HepG2 (cell line): ENCODE results near the gene RGS10. TPM values are rescaled to one million over a fixed set of nuclear protein-coding genes. Genes with fewer than 3 reads are reported as not detected.

Experiments used
- ATAC-seq: fragments of 200-7000 bp; cut with Tn5 transposase; 3 replicates; pipeline ENCODE4 v1.9.1; 2020; ENCODE audit warnings: mild to moderate bottlenecking, moderate library complexity
- BruUV-seq: library from RNA; stranded (reverse); fragments of 400-500 nt; replicated peaks from 2 replicates; lab custom pipeline; 2021; lab: Mats Ljungman, UMichigan
- CTCF ChIA-PET: fragments of 300-600 bp; formaldehyde crosslinking; extraction: SDS; loops from one replicate; lab custom pipeline; 2021; ENCODE audit warnings: low total read pairs, inconsistent platforms, low intra/inter-chr PET ratio; lab: Yijun Ruan, JAX
- POLR2A ChIA-PET: fragments of 350-600 bp; sonication (Branson Sonifier 250); formaldehyde crosslinking; loops from one replicate; lab custom pipeline; 2020; ENCODE audit warnings: antibody characterized with exemption, inconsistent platforms; lab: Yijun Ruan, JAX
- DNase-seq: peaks from one replicate; pipeline ENCODE4 v3.0.0-alpha.2; 2015; ENCODE audit warnings: low spot score
- FAIRE-seq: peaks from 3 replicates; lab custom pipeline; 2011; peaks lifted over from hg19 to GRCh38; lab: Jason Lieb, UNC
- H2AFZ ChIP-seq: one replicate; pipeline ENCODE4 v1.6.1; 2011; ENCODE audit warnings: low read length, inconsistent platforms
- H3K27ac ChIP-seq: fragments of 300-600 bp; 3 replicates; pipeline ENCODE4 v1.8.0; 2011; ENCODE audit warnings: mixed run types, mild to moderate bottlenecking, mixed read lengths, low read length, inconsistent platforms; ENCODE audit not compliant: insufficient read depth; ENCODE audit errors: extremely low read length
- H3K27me3 ChIP-seq, 2 experiments: fragments of 200-600 bp in 1 of 2; 2 replicates in 1 of 2; 3 replicates in 1 of 2; pipeline versions ENCODE4 v1.6.0 to v1.8.0; 2011; ENCODE audit warnings: low read length in 2 of 2, mild to moderate bottlenecking in 2 of 2, moderate library complexity in 2 of 2, inconsistent platforms in 1 of 2; ENCODE audit not compliant: insufficient read depth in 2 of 2, control insufficient read depth in 1 of 2
- H3K36me3 ChIP-seq, 2 experiments: fragments of 200-600 bp in 1 of 2; replicated peaks in 1 of 2; 2 replicates in 1 of 2; 3 replicates in 1 of 2; pipeline versions ENCODE4 v1.5.1 to v1.8.0; 2011; ENCODE audit warnings: low read length in 2 of 2, inconsistent platforms in 1 of 2; ENCODE audit not compliant: insufficient read depth in 2 of 2, control insufficient read depth in 1 of 2
- H3K4me1 ChIP-seq: 2 replicates; pipeline ENCODE4 v1.5.1; 2012; ENCODE audit warnings: low read length, inconsistent platforms; ENCODE audit not compliant: insufficient read depth
- H3K4me2 ChIP-seq: 2 replicates; pipeline ENCODE4 v1.6.0; 2011; ENCODE audit warnings: low read depth, low read length, inconsistent platforms
- H3K4me3 ChIP-seq, 3 experiments: fragments of 200-600 bp in 1 of 3; sonication (generic), shearing (Covaris generic) in 1 of 3; replicated peaks in 1 of 3; 2 replicates each; pipeline ENCODE4 v1.5.1; 2011 to 2016; ENCODE audit warnings: low read length in 3 of 3, inconsistent platforms in 2 of 3, low read depth in 2 of 3, mild to moderate bottlenecking in 2 of 3, control low read depth in 1 of 3, mixed read lengths in 1 of 3; ENCODE audit not compliant: insufficient read depth in 1 of 3
- H3K79me2 ChIP-seq: one replicate; pipeline ENCODE4 v1.6.1; 2011; ENCODE audit warnings: low read length, inconsistent platforms; ENCODE audit not compliant: insufficient read depth
- H3K9ac ChIP-seq: 2 replicates; pipeline ENCODE4 v1.6.0; 2011; ENCODE audit warnings: mild to moderate bottlenecking, low read depth, low read length, inconsistent platforms; ENCODE audit not compliant: insufficient read depth
- H3K9me3 ChIP-seq: 2 replicates; pipeline ENCODE4 v1.5.1; 2012; ENCODE audit warnings: mild to moderate bottlenecking, low read length
- H4K20me1 ChIP-seq: 2 replicates; pipeline ENCODE4 v1.6.0; 2011; ENCODE audit warnings: inconsistent platforms, mild to moderate bottlenecking, low read length, moderate library complexity; ENCODE audit not compliant: insufficient read depth
- CREB1 ChIP-seq, 2 experiments: fragments of 450-650 bp in 1 of 2; IDR thresholded peaks; 2 replicates each; pipeline ENCODE4 v1.6.1; 2016 to 2017; ENCODE audit warnings: control low read depth in 1 of 2, mild to moderate bottlenecking in 1 of 2, missing compliant biosample characterization in 1 of 2, missing genetic modification characterization in 1 of 2
- HNF1A ChIP-seq, 2 experiments: sonication (generic) in 1 of 2; formaldehyde crosslinking in 1 of 2; IDR thresholded peaks; 2 replicates each; pipeline versions ENCODE4 v1.4.0 to v1.6.1; 2016 to 2020; ENCODE audit warnings: borderline replicate concordance in 1 of 2, low read depth in 1 of 2, mild to moderate bottlenecking in 1 of 2, missing genetic modification reagents in 1 of 2
- TRIM24 ChIP-seq: sonication (generic); formaldehyde crosslinking; IDR thresholded peaks from 2 replicates; pipeline ENCODE4 v1.8.0; 2022; ENCODE audit warnings: mild to moderate bottlenecking, missing genetic modification reagents
- ZNF180 ChIP-seq: sonication (generic); formaldehyde crosslinking; IDR thresholded peaks from 2 replicates; pipeline ENCODE4 v1.4.0; 2020; ENCODE audit warnings: low read depth, missing genetic modification reagents, borderline replicate concordance
- ZNF781 ChIP-seq: sonication (generic); formaldehyde crosslinking; IDR thresholded peaks from 2 replicates; pipeline ENCODE4 v1.5.1; 2020; ENCODE audit warnings: borderline replicate concordance, mild to moderate bottlenecking, missing genetic modification reagents; ENCODE audit errors: not compliant biosample characterization
- ZNF883 ChIP-seq: sonication (generic); formaldehyde crosslinking; IDR thresholded peaks from 2 replicates; pipeline ENCODE4 v1.5.1; 2020; ENCODE audit warnings: mild to moderate bottlenecking, missing genetic modification reagents; ENCODE audit errors: not compliant biosample characterization
- WGBS: methylation state at CpG from one replicate; pipeline ENCODE4 v1.1.6; 2017; ENCODE audit warnings: low lambda C conversion rate; 5-methylcytosine and 5-hydroxymethylcytosine counted together
- in situ Hi-C: cut with HindIII; loops from 2 replicates; pipeline ENCODE4 v1.10.0; 2017; ENCODE audit warnings: low pct_unique_long_range_greater_than_20kb; ENCODE audit not compliant: extremely low pct_ligation_motif_present
- intact Hi-C: fragments of 100-400 bp; cut with micrococcal nuclease; formaldehyde crosslinking; loops from one replicate; pipeline ENCODE4 v1.10.0; 2022; ENCODE audit not compliant: unreplicated experiment
- polyA plus RNA-seq, 8 experiments: library from polyadenylated mRNA; depleted of rRNA in 3 of 8; stranded (reverse) in 7 of 8; unstranded in 1 of 8; fragments of >200 nt; fragmentation: Illumina TruSeq in 4 of 8; extraction: Trizol in 4 of 8; gene quantifications; 2 replicates each; pipeline versions ENCODE4 v1.2.1 to v1.2.3, GENCODE V29; 2011 to 2016; ENCODE audit warnings: low read depth in 4 of 8, missing spikeins in 1 of 8, mixed read lengths in 1 of 8; ENCODE audit not compliant: insufficient read depth in 1 of 8
- total RNA-seq, 5 experiments: library from RNA; depleted of rRNA; stranded (reverse); fragments of >200 nt; fragmentation: Illumina TruSeq; extraction: Trizol; gene quantifications; 2 replicates each; pipeline ENCODE4 v1.2.3, GENCODE V29; 2016; ENCODE audit warnings: low read depth in 1 of 5

RGS10 gene
- total and polyA plus RNA-seq, 2 of the 13 experiments (the other 11 are each of a cell fraction or from before 2014, with no cell fraction given), result 1.7 to 5.1 TPM

- FAIRE-seq (no peak), DNase-seq (no peak), ATAC-seq (no peak)
- BruUV-seq, result no TSS peak
- no peaks in the 10 kb centered on the region for H3K36me3 ChIP-seq
- peaks cover 0 to 4% of the 10 kb centered on the region in 2 experiments; a peak in 1 of 5 replicates for H3K27me3 ChIP-seq
- no peaks in the 10 kb centered on the region for H3K79me2 ChIP-seq
- no peak overlapping the region for H3K27ac ChIP-seq
- H3K4me3 ChIP-seq, result no peak overlapping the region
- H3K9ac ChIP-seq, result no peak overlapping the region
- H3K4me1 ChIP-seq, result peaks cover 65% of the 10 kb centered on the region
- H4K20me1 ChIP-seq, result no peaks in the 10 kb centered on the region
- ChIA-PET POLR2A (no interaction called here), CTCF (no interaction called here)
- no peak overlapping the region for H3K4me2 ChIP-seq
- intact Hi-C loops (loop anchor here (5.0 kb wide), 1 partner anchor 47 kb away; the partner anchor contains the start of gene RGS10), in situ Hi-C loops (no loop called here)
- no peaks in the 10 kb centered on the region for H3K9me3 ChIP-seq
- WGBS, result 73% methylated on average over 3 of the region's 3 CpGs
- TF ChIP-seq ZNF883 (CRISPR knock-in tag) (no peak), ZNF180 (CRISPR knock-in tag) (peak; percentile 94; the same call in 1 of the 2 replicates)
- no peak overlapping the region for H2AFZ ChIP-seq
Observed at GRCh38 chr10:119495545-119495944, 47.0 kb downstream of the RGS10 start.

GRCh38 chr10:119495021-119495505 lies 47.5 kb downstream of the RGS10 start:
- Histone ChIP-seq H3K4me1 (peaks cover 60% of the 10 kb centered on the region), H3K9me3 (no peaks in the 10 kb centered on the region), H3K9ac (no peak overlapping the region), H3K79me2 (no peaks in the 10 kb centered on the region), H3K4me3 (no peak overlapping the region), H3K36me3 (no peaks in the 10 kb centered on the region), H3K27ac (no peak overlapping the region), H4K20me1 (no peaks in the 10 kb centered on the region), H3K4me2 (no peak overlapping the region), H3K27me3 (peaks cover 0 to 4% of the 10 kb centered on the region in 2 experiments; a peak in 1 of 5 replicates), H2AFZ (no peak overlapping the region)
- DNase-seq, result no peak
- TF ChIP-seq HNF1A (IDR thresholded peaks at IDR 0.05; ENCODE audit: low read depth) (no peak), HNF1A (CRISPR knock-in tag; IDR thresholded peaks at IDR 0.05; ENCODE audit: borderline replicate concordance) (no peak), CREB1 (IDR thresholded peaks at IDR 0.05) (0 out of 2 replicates have a peak, but pooled peaks have one; percentile 7), CREB1 (CRISPR knock-in tag; IDR thresholded peaks at IDR 0.05) (no peak), ZNF781 (CRISPR knock-in tag) (no peak), TRIM24 (CRISPR knock-in tag) (no peak)
- intact Hi-C loops, result loop anchor here (5.0 kb wide), 1 partner anchor 47 kb away; the partner anchor contains the start of gene RGS10
- ATAC-seq, result no peak
- in situ Hi-C loops, result no loop called here
- FAIRE-seq, result no peak
- WGBS, result 70% methylated on average over 5 of the region's 5 CpGs
- ChIA-PET CTCF (no interaction called here), POLR2A (no interaction called here)
- no TSS peak for BruUV-seq
